GM19239 (cell line): ENCODE measurements around the gene NAA16.
A peak's percentile ranks its signal among the peaks of the same experiment; 100 is the strongest.
"Not testable (repeated sequence)": the region's sequence is repeated elsewhere in the genome, so short reads cannot be mapped to it uniquely, and the experiment has no call there.

Experiments used
- DNase-seq: peaks from one replicate; pipeline ENCODE4 v3.0.0; 2011; ENCODE audit warnings: low spot score; ENCODE audit not compliant: insufficient read length
- FAIRE-seq: peaks from 2 replicates; lab custom pipeline; 2011; peaks lifted over from hg19 to GRCh38; lab: Jason Lieb, UNC

The NAA16 gene

GRCh38 chr13:41310963-41311405 lies at the start of gene NAA16:
Gene NAA16 (plus strand): TSS chr13:41311267. CDS start chr13:41311529, 262 bp downstream.
- FAIRE-seq, result peak; percentile 83
- DNase-seq, result peak; percentile 78

GRCh38 chr13:41263261-41263971 lies 47.7 kb upstream of the NAA16 start, which contains the start of gene MTRF1:
Gene MTRF1 (minus strand): TSS chr13:41263576. CDS start chr13:41260907, 2,669 bp downstream.
- FAIRE-seq (peak; percentile 97), DNase-seq (peak; percentile 57)

- FAIRE-seq, result no peak
These were observed 44.0 kb upstream of the NAA16 start for GRCh38 chr13:41267106-41267505.

GRCh38 chr13:41268764-41269163 lies 42.3 kb upstream of the NAA16 start:
- no peak for DNase-seq
- FAIRE-seq, result no peak

More at GRCh38 chr13:41267106-41267505, 44.0 kb upstream of the NAA16 start:
- no peak for DNase-seq

- DNase-seq (no peak), FAIRE-seq (peak; percentile 85)
These were observed 39.4 kb upstream of the NAA16 start for GRCh38 chr13:41271456-41272285.

GRCh38 chr13:41273831-41274441 lies 37.1 kb upstream of the NAA16 start:
- no peak for FAIRE-seq
- no peak for DNase-seq

- DNase-seq (no peak), FAIRE-seq (no peak)
These were observed 36.2 kb upstream of the NAA16 start for GRCh38 chr13:41274881-41275280.

GRCh38 chr13:41276824-41277223 lies 34.2 kb upstream of the NAA16 start:
- no peak for FAIRE-seq

GRCh38 chr13:41279156-41279555 lies 31.9 kb upstream of the NAA16 start:
- not testable (repeated sequence) for DNase-seq, FAIRE-seq

More at GRCh38 chr13:41276824-41277223, 34.2 kb upstream of the NAA16 start:
- no peak for DNase-seq

GRCh38 chr13:41282129-41282571 lies 28.9 kb upstream of the NAA16 start:
- peak; percentile 87 for FAIRE-seq
- no peak for DNase-seq

GRCh38 chr13:41284512-41285288 lies 26.4 kb upstream of the NAA16 start:
- FAIRE-seq, result no peak

GRCh38 chr13:41286370-41286769 lies 24.7 kb upstream of the NAA16 start:
- no peak for FAIRE-seq

More at GRCh38 chr13:41284512-41285288, 26.4 kb upstream of the NAA16 start:
- no peak for DNase-seq

GRCh38 chr13:41289463-41289881 lies 21.6 kb upstream of the NAA16 start:
- FAIRE-seq (no peak), DNase-seq (no peak)

More at GRCh38 chr13:41286370-41286769, 24.7 kb upstream of the NAA16 start:
- DNase-seq, result no peak

GRCh38 chr13:41291246-41291645 lies 19.8 kb upstream of the NAA16 start:
- DNase-seq (no peak), FAIRE-seq (no peak)

- FAIRE-seq, result no peak
- DNase-seq, result no peak
These were observed 17.8 kb upstream of the NAA16 start for GRCh38 chr13:41293272-41293671.

GRCh38 chr13:41294914-41295313 lies 16.2 kb upstream of the NAA16 start:
- DNase-seq, result no peak
- no peak for FAIRE-seq

- FAIRE-seq, result no peak
These were observed 15.1 kb upstream of the NAA16 start for GRCh38 chr13:41295973-41296372.

GRCh38 chr13:41296879-41297646 lies 14.0 kb upstream of the NAA16 start:
- DNase-seq, result no peak
- no peak for FAIRE-seq

More at GRCh38 chr13:41295973-41296372, 15.1 kb upstream of the NAA16 start:
- no peak for DNase-seq
